Heart left ventricle (tissue), 13 donors: ENCODE results near the gene RNF19B.

Experiments
- POLR2A ChIP-seq, 2 donors: fragments of 450-650 bp; IDR thresholded peaks; one replicate each; pipeline ENCODE4 v1.6.1; 2017; ENCODE audit warnings: antibody characterized with exemption in 2 of 2, mild to moderate bottlenecking in 2 of 2, moderate library complexity in 2 of 2
- TF ChIP-seq, protein P1 (sequence below), 12 donors: fragments of 200-600 bp; sonication (generic) in 4 of 12; IDR thresholded peaks; one replicate each; pipeline versions ENCODE4 v1.5.0 to v1.8.0; 2018 to 2022; ENCODE audit warnings: antibody characterized with exemption in 12 of 12, mild to moderate bottlenecking in 5 of 12
- donor health status: ischemic (EF 13 %, LVEDD 7.1; RV severe dilation, severe dysfunction).
- donor health status: DM: no; HTN: yes; CAD: no.
- donor health status: DM: no; HTN: no; CAD: no.
- donor health status: ischemic (EF 25% LVEDD 6.9; RV normal size, moderate dysfunction).
- donor health status: ischemic (EF 25% LVEDD 5.7; RV mildly dilated, moderate dysfunction).
- donor health status: ischemic (EF 35%, LVEDD 5.7; RV mildly dilated, moderate dysfunction).
- donor health status: nonischemic (EF 11% LVEDD 7.7; RV severe dilation, severe dysfunction).
- donor health status: DM: yes; HTN: yes; CAD: no.
- donor health status: PGD.
- donor health status: ischemic (EF 29% LVEDD 5.4; RV normal size, mild dysfunction).
- donor health status: nonischemic (EF 23%, LVEDD 6.1; RV moderate dilation, normal function).

DNA sequence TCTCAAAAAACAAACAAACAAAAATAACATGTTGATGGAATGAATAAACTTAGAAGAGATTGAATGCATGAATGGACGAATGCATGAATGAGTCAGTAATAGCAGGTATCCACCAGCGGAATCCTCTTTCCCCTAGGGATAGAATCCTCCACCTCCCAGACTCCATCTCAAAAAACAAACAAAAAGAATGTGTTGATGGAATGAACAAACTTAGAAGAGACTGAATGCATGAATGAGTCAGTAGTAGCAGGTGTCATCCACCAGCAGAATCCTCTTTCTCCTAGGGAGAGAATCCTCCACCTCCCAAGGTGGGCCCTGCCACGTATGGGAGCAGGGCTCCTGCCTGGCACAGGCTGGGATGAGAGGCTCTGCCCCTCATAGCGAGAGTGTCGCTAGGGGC lies 26.8 kb upstream of the RNF19B start:
- TF ChIP-seq POLR2A (IDR thresholded peaks at IDR 0.05) = no peak
- TF ChIP-seq, protein P1, sequence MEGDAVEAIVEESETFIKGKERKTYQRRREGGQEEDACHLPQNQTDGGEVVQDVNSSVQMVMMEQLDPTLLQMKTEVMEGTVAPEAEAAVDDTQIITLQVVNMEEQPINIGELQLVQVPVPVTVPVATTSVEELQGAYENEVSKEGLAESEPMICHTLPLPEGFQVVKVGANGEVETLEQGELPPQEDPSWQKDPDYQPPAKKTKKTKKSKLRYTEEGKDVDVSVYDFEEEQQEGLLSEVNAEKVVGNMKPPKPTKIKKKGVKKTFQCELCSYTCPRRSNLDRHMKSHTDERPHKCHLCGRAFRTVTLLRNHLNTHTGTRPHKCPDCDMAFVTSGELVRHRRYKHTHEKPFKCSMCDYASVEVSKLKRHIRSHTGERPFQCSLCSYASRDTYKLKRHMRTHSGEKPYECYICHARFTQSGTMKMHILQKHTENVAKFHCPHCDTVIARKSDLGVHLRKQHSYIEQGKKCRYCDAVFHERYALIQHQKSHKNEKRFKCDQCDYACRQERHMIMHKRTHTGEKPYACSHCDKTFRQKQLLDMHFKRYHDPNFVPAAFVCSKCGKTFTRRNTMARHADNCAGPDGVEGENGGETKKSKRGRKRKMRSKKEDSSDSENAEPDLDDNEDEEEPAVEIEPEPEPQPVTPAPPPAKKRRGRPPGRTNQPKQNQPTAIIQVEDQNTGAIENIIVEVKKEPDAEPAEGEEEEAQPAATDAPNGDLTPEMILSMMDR (IDR thresholded peaks at IDR 0.05) = no peak
